A549 (cell line): ENCODE measurements around the gene AP3B1. TPM values are rescaled to one million over a fixed set of nuclear protein-coding genes. Genes with fewer than 3 reads are reported as not detected.

Experiments
- ATAC-seq, 2 experiments: fragments of 200-7000 bp in 1 of 2; fragments of >200 bp in 1 of 2; cut with Nextera tagmentation in 1 of 2; cut with Tn5 transposase in 1 of 2; 3 replicates each; pipeline versions ENCODE4 v1.8.0 to v1.9.1; 2018 to 2020; ENCODE audit warnings: mild to moderate bottlenecking in 1 of 2, moderate library complexity in 1 of 2
- CTCF ChIA-PET: fragments of 300-600 bp; sonication (Branson Sonifier 250); formaldehyde crosslinking; extraction: SDS; loops from one replicate; lab custom pipeline; 2021; ENCODE audit warnings: antibody characterized with exemption, inconsistent platforms; lab: Yijun Ruan, JAX
- POLR2A ChIA-PET: fragments of 350-600 bp; formaldehyde crosslinking; extraction: SDS; loops from one replicate; lab custom pipeline; 2021; ENCODE audit warnings: antibody characterized with exemption, inconsistent platforms; lab: Yijun Ruan, JAX
- DNase-seq, 2 experiments: peaks; one replicate each; pipeline versions ENCODE4 v3.0.0 to v3.0.0-alpha.2; 2011 to 2016; ENCODE audit warnings: low read depth in 1 of 2, low spot score in 1 of 2
- FAIRE-seq: peaks from 2 replicates; lab custom pipeline; 2011; peaks lifted over from hg19 to GRCh38; lab: Jason Lieb, UNC
- H3K27ac ChIP-seq, 2 experiments: fragments of >200 bp; sonication (Bioruptor Twin); formaldehyde crosslinking; 3 replicates each; pipeline ENCODE4 v1.5.1; 2016 to 2017
- H3K4me1 ChIP-seq: fragments of >200 bp; sonication (Bioruptor Twin); formaldehyde crosslinking; 3 replicates; pipeline ENCODE4 v1.6.1; 2016
- H3K4me2 ChIP-seq: fragments of >200 bp; sonication (Bioruptor Twin); formaldehyde crosslinking; 3 replicates; pipeline ENCODE4 v1.6.1; 2016
- H3K4me3 ChIP-seq: fragments of >200 bp; sonication (Bioruptor Twin); formaldehyde crosslinking; 3 replicates; pipeline ENCODE4 v1.5.1; 2016
- H3K9me3 ChIP-seq: fragments of >200 bp; sonication (Bioruptor Twin); formaldehyde crosslinking; 3 replicates; pipeline ENCODE4 v1.6.1; 2016
- CBX8 ChIP-seq: fragments of 200-600 bp; sonication (generic); IDR thresholded peaks from 2 replicates; pipeline ENCODE4 v1.6.1; 2016
- CHD2 ChIP-seq: fragments of 150-350 bp; IDR thresholded peaks from 2 replicates; pipeline ENCODE4 v1.6.1; 2014; ENCODE audit warnings: low read length; ENCODE audit not compliant: partially characterized antibody
- EHF ChIP-seq: fragments of 250-450 bp; sonication (Bioruptor Pico); IDR thresholded peaks from 2 replicates; pipeline ENCODE4 v1.5.0; 2020; ENCODE audit warnings: mild to moderate bottlenecking
- ESRRA ChIP-seq: fragments of 150-350 bp; IDR thresholded peaks from 2 replicates; pipeline ENCODE4 v1.6.1; 2014; ENCODE audit warnings: mild to moderate bottlenecking, low read length, borderline replicate concordance
- FOSB ChIP-seq: fragments of 250-450 bp; sonication (Bioruptor Pico); IDR thresholded peaks from 2 replicates; pipeline ENCODE4 v1.5.0; 2020; ENCODE audit warnings: mild to moderate bottlenecking, moderate library complexity
- HDAC2 ChIP-seq: fragments of 200-600 bp; sonication (generic); IDR thresholded peaks from 2 replicates; pipeline ENCODE4 v1.6.1; 2016
- HOXA7 ChIP-seq: fragments of 250-450 bp; sonication (Bioruptor Pico); IDR thresholded peaks from 2 replicates; pipeline ENCODE4 v1.5.0; 2020; ENCODE audit warnings: mild to moderate bottlenecking, moderate library complexity
- HOXB13 ChIP-seq: fragments of 250-450 bp; sonication (Bioruptor Pico); IDR thresholded peaks from 2 replicates; pipeline ENCODE4 v1.5.0; 2020; ENCODE audit warnings: low read depth, mild to moderate bottlenecking, moderate library complexity
- KDM1A ChIP-seq: fragments of 200-600 bp; sonication (generic); IDR thresholded peaks from 2 replicates; pipeline ENCODE4 v1.6.1; 2016; ENCODE audit warnings: low read depth, mild to moderate bottlenecking
- KDM5A ChIP-seq: fragments of 200-600 bp; sonication (generic); IDR thresholded peaks from 2 replicates; pipeline ENCODE4 v1.6.1; 2016; ENCODE audit warnings: antibody characterized with exemption, mild to moderate bottlenecking
- MAFK ChIP-seq: fragments of 450-650 bp; IDR thresholded peaks from 2 replicates; pipeline ENCODE4 v1.6.1; 2014; ENCODE audit not compliant: partially characterized antibody
- MYC ChIP-seq: IDR thresholded peaks from 2 replicates; pipeline ENCODE4 v1.6.1; 2012; ENCODE audit warnings: mild to moderate bottlenecking, inconsistent platforms, low read length, improper control_type of control experiment, borderline replicate concordance
- NFE2L2 ChIP-seq: fragments of 150-350 bp; conservative IDR thresholded peaks from 2 replicates; pipeline ENCODE4 v1.6.1; 2014; ENCODE audit warnings: low read length
- POLR2A ChIP-seq: IDR thresholded peaks from 2 replicates; pipeline ENCODE4 v1.6.1; 2012; ENCODE audit warnings: mild to moderate bottlenecking, low read length
- RAD21 ChIP-seq, 2 experiments: fragments of >200 bp in 1 of 2; sonication (Bioruptor Twin) in 1 of 2; formaldehyde crosslinking in 1 of 2; IDR thresholded peaks in 1 of 2; conservative IDR thresholded peaks in 1 of 2; 2 replicates in 1 of 2; 3 replicates in 1 of 2; pipeline ENCODE4 v1.6.1; 2012 to 2018; ENCODE audit warnings: inconsistent platforms in 1 of 2
- RARB ChIP-seq: fragments of 250-450 bp; sonication (Bioruptor Pico); IDR thresholded peaks from 2 replicates; pipeline ENCODE4 v1.8.0; 2021; ENCODE audit warnings: mild to moderate bottlenecking, moderate library complexity
- ZC3H11A ChIP-seq: fragments of 450-650 bp; IDR thresholded peaks from 2 replicates; pipeline ENCODE4 v1.6.1; 2014; ENCODE audit warnings: antibody characterized with exemption, mild to moderate bottlenecking
- ZFP36 ChIP-seq: fragments of 450-650 bp; IDR thresholded peaks from 2 replicates; pipeline ENCODE4 v1.6.1; 2014; ENCODE audit warnings: borderline replicate concordance; ENCODE audit not compliant: partially characterized antibody
- ZSCAN20 ChIP-seq: fragments of 250-450 bp; sonication (Bioruptor Pico); IDR thresholded peaks from 2 replicates; pipeline ENCODE4 v1.8.0; 2022; ENCODE audit warnings: mild to moderate bottlenecking, moderate library complexity
- WGBS: methylation state at CpG from one replicate; pipeline ENCODE4 v1.1.6; 2017; ENCODE audit errors: missing lambda C conversion rate; 5-methylcytosine and 5-hydroxymethylcytosine counted together
- polyA plus RNA-seq, 4 experiments: library from polyadenylated mRNA; depleted of rRNA in 3 of 4; stranded (reverse); fragments of >200 nt; fragmentation: RNase III in 1 of 4; extraction: RNeasy Plus Mini Kit Qiagen cat#74134 plus additional on column Dnase treatment in 1 of 4; gene quantifications; 2 replicates in 3 of 4; 3 replicates in 1 of 4; pipeline ENCODE4 v1.2.3, GENCODE V29; 2011 to 2017
- TF ChIP-seq, protein P1 (sequence below): fragments of >200 bp; sonication (Bioruptor Twin); formaldehyde crosslinking; IDR thresholded peaks from 3 replicates; pipeline ENCODE4 v1.6.1; 2016
- TF ChIP-seq, protein P2 (sequence below): IDR thresholded peaks from 2 replicates; pipeline ENCODE4 v1.6.1; 2012
- TF ChIP-seq, protein P3 (sequence below): IDR thresholded peaks from 2 replicates; pipeline ENCODE4 v1.6.1; 2012; ENCODE audit warnings: low read depth, borderline replicate concordance
- TF ChIP-seq, protein P4 (sequence below): fragments of 250-450 bp; sonication (Bioruptor Pico); IDR thresholded peaks from 2 replicates; pipeline ENCODE4 v1.5.0; 2020; ENCODE audit warnings: low read depth, mild to moderate bottlenecking, moderate library complexity
- TF ChIP-seq, protein P5 (sequence below): fragments of >200 bp; sonication (Bioruptor Twin); formaldehyde crosslinking; IDR thresholded peaks from 3 replicates; pipeline ENCODE4 v1.5.1; 2016
- TF ChIP-seq, protein P6 (sequence below): IDR thresholded peaks from 2 replicates; pipeline ENCODE4 v1.6.1; 2012

The AP3B1 gene
- polyA plus RNA-seq, 2 of the 4 experiments (the other 2 are of a cell fraction) = 52.4 to 70.5 TPM

DNA sequence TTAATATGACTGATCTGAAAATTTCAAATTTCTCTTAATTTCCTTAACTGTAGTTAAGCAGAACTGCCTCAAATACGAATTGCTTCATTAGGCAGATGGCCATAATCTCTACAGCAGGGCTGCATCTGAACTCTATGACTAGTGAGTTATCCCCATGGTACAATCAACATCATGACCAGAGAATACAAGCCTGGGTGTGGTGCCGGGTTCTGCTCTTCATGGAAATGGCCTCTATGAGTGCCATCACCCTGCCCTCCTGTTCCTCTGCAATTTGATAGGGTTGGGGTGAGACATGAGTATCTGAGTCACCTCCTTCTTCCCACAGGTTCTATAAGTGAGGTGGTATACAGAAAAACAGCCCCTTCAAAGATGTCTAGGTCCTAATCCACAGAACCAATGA, 235.9 kb downstream of the AP3B1 start:
- CTCF ChIA-PET = no interaction called here
- FAIRE-seq (no peak), ATAC-seq (no peak), DNase-seq (no peak)
- no peak for TF ChIP-seq KDM5A
- no peak for TF ChIP-seq HDAC2
- TF ChIP-seq POLR2A = no peak
- no peak for TF ChIP-seq MAFK
- TF ChIP-seq KDM1A = no peak
- TF ChIP-seq, protein P1, sequence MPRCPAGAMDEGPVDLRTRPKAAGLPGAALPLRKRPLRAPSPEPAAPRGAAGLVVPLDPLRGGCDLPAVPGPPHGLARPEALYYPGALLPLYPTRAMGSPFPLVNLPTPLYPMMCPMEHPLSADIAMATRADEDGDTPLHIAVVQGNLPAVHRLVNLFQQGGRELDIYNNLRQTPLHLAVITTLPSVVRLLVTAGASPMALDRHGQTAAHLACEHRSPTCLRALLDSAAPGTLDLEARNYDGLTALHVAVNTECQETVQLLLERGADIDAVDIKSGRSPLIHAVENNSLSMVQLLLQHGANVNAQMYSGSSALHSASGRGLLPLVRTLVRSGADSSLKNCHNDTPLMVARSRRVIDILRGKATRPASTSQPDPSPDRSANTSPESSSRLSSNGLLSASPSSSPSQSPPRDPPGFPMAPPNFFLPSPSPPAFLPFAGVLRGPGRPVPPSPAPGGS = no peak
- no peak for TF ChIP-seq ZSCAN20 (CRISPR knock-in tag)
- TF ChIP-seq, protein P2, sequence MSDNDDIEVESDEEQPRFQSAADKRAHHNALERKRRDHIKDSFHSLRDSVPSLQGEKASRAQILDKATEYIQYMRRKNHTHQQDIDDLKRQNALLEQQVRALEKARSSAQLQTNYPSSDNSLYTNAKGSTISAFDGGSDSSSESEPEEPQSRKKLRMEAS = no peak
- no peak for TF ChIP-seq ZFP36
- TF ChIP-seq, protein P3, sequence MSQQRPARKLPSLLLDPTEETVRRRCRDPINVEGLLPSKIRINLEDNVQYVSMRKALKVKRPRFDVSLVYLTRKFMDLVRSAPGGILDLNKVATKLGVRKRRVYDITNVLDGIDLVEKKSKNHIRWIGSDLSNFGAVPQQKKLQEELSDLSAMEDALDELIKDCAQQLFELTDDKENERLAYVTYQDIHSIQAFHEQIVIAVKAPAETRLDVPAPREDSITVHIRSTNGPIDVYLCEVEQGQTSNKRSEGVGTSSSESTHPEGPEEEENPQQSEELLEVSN = no peak
- no peak for TF ChIP-seq RARB
- no peak for TF ChIP-seq ESRRA
- no peak for TF ChIP-seq HOXB13 (CRISPR knock-in tag)
- no peak for TF ChIP-seq CBX8
- TF ChIP-seq HOXA7 (CRISPR knock-in tag) = no peak
- TF ChIP-seq EHF (CRISPR knock-in tag) = no peak
- TF ChIP-seq, protein P4, sequence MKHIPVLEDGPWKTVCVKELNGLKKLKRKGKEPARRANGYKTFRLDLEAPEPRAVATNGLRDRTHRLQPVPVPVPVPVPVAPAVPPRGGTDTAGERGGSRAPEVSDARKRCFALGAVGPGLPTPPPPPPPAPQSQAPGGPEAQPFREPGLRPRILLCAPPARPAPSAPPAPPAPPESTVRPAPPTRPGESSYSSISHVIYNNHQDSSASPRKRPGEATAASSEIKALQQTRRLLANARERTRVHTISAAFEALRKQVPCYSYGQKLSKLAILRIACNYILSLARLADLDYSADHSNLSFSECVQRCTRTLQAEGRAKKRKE (CRISPR knock-in tag) = no peak
- no peak for TF ChIP-seq MYC
- TF ChIP-seq FOSB = no peak
- no peaks in the 10 kb centered on the region for H3K4me1 ChIP-seq
- no peak overlapping the region for H3K4me3 ChIP-seq
- no peak overlapping the region for H3K4me2 ChIP-seq
- POLR2A ChIA-PET = no interaction called here
- H3K27ac ChIP-seq = no peak overlapping the region
- WGBS = 95% methylated on average over 2 of the region's 2 CpGs
- H3K9me3 ChIP-seq = no peaks in the 10 kb centered on the region

DNA sequence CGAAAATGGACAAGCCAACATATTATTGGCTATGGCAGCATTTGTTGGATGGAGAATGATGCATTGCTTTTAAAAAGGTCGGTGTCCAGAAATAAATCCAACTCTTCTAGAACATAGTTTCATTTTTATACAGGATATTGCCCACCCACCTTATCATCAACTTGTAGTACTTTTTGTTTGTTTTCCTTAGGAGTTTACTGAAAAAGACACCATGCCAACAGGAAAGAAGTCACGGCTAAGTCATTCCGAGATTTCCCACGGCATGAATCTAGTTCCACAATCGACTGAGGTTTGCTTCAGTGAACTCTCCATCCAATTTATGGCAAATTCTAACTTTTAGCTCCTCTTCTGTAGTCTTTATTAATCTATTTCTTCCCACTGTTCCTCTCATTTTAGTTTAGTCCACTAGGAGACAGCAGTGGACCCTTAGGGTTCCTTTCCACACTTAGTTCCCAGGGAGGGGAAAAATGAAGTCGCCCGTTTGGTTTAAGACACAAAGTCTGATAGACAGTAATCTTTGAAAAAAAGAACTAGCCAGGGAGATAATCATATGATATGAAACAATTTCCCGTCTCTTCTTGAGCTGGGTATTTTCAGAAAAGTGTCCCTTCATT, 237.5 kb downstream of the AP3B1 start:
- TF ChIP-seq ZFP36 (no peak), ZC3H11A (no peak), NFE2L2 (no peak), CHD2 (no peak), RAD21 (conservative IDR thresholded peaks at IDR 0.05 in 1 of 2, IDR thresholded peaks at IDR 0.05 in 1 of 2) (peak in 1 of 2 experiments; percentile 26; a peak in 2 of 5 replicates)
- TF ChIP-seq, protein P5, sequence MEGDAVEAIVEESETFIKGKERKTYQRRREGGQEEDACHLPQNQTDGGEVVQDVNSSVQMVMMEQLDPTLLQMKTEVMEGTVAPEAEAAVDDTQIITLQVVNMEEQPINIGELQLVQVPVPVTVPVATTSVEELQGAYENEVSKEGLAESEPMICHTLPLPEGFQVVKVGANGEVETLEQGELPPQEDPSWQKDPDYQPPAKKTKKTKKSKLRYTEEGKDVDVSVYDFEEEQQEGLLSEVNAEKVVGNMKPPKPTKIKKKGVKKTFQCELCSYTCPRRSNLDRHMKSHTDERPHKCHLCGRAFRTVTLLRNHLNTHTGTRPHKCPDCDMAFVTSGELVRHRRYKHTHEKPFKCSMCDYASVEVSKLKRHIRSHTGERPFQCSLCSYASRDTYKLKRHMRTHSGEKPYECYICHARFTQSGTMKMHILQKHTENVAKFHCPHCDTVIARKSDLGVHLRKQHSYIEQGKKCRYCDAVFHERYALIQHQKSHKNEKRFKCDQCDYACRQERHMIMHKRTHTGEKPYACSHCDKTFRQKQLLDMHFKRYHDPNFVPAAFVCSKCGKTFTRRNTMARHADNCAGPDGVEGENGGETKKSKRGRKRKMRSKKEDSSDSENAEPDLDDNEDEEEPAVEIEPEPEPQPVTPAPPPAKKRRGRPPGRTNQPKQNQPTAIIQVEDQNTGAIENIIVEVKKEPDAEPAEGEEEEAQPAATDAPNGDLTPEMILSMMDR = 0 out of 3 replicates have a peak, but pooled peaks have one; percentile 12
- TF ChIP-seq, protein P6, sequence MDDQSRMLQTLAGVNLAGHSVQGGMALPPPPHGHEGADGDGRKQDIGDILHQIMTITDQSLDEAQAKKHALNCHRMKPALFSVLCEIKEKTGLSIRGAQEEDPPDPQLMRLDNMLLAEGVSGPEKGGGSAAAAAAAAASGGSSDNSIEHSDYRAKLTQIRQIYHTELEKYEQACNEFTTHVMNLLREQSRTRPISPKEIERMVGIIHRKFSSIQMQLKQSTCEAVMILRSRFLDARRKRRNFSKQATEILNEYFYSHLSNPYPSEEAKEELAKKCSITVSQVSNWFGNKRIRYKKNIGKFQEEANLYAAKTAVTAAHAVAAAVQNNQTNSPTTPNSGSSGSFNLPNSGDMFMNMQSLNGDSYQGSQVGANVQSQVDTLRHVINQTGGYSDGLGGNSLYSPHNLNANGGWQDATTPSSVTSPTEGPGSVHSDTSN = no peak
- no peak overlapping the region for H3K4me2 ChIP-seq
- no peaks in the 10 kb centered on the region for H3K9me3 ChIP-seq
- ChIA-PET POLR2A (no interaction called here), CTCF (interaction anchor here (1.0 to 1.6 kb wide), 3 partner anchors 8 to 211 kb away, joined by 3 to 4 read pairs (median 3); no protein-coding TSS in a partner anchor)
- WGBS = 93% methylated on average over 9 of the region's 9 CpGs
- FAIRE-seq (peak; percentile 28), ATAC-seq (peak in 1 of 2 experiments; percentile 38; a peak in 1 of 6 replicates), DNase-seq (peak in 1 of 2 experiments; percentile 8)
- H3K4me1 ChIP-seq = no peaks in the 10 kb centered on the region
- no peak overlapping the region for H3K4me3 ChIP-seq
- no peak overlapping the region for H3K27ac ChIP-seq
